ENCODE results near the gene GALNT9.
"Not testable (repeated sequence)": the region's sequence is repeated elsewhere in the genome, so short reads cannot be mapped to it uniquely, and the experiment has no call there.

The GALNT9 gene

GRCh38 chr12:132329036-132329719 lies at the start of gene GALNT9:
Gene GALNT9, minus strand, starts transcription at chr12:132329589. Its CDS starts 386 bp downstream, at chr12:132329203.
- DNase-seq: no peak

- DNase-seq: not testable (repeated sequence)
Observed at GRCh38 chr12:132379057-132379456, 49.7 kb upstream of the GALNT9 start.

DNA sequence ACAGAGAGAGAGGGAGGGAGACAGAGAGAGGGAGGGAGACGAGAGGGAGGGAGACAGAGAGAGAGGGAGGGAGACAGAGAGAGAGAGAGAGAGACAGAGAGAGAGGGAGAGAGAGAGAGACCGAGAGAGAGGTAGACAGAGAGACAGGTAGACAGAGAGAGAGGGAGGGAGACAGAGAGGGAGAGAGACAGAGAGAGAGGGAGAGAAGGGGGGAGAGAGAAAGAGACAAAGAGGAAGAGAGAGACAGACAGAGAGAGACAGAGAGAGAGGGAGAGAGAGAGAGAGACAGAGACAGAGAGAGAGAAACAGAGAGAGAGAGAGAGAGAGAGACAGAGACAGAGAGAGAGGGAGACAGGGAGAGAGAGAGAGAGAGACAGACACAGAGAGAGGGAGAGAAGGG lies 47.8 kb upstream of the GALNT9 start:
- DNase-seq: no peak

GRCh38 chr12:132376464-132376830 lies 47.1 kb upstream of the GALNT9 start:
- DNase-seq: no peak

DNA sequence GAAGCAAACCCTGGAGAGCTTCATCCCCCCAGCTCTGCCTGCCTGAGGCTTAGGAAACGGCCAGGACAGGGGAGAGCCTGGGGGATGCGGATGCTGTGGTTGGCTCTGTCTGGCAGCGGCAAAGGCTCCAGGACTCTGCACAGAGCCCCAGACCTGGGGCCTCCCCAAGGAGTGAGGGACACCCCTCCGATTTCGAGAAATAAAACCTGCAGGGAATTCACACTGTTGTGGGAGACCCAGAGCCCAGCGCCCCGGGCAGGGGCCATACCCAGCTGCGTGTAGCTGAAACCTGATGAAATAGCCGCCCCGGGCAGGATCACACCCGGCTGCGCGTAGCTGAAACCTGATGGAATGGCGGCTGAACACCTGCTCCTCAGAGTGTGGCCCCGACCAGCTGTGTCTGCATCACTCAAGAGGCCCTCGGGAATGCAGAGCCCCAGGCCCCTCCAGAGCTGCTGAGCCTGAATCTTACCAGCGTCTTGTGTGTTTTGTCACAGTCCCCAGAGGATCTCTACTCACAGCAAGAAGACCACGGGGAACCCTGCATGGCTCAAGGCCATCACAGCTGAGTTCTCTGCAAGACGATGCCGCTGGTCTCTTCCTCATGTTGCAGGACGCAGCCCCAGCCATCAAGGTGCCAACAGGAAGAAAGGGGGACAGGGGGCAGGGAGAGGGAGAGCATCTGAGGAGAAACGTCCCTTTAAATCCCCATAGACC lies 46.5 kb upstream of the GALNT9 start:
- no peak for DNase-seq

DNA sequence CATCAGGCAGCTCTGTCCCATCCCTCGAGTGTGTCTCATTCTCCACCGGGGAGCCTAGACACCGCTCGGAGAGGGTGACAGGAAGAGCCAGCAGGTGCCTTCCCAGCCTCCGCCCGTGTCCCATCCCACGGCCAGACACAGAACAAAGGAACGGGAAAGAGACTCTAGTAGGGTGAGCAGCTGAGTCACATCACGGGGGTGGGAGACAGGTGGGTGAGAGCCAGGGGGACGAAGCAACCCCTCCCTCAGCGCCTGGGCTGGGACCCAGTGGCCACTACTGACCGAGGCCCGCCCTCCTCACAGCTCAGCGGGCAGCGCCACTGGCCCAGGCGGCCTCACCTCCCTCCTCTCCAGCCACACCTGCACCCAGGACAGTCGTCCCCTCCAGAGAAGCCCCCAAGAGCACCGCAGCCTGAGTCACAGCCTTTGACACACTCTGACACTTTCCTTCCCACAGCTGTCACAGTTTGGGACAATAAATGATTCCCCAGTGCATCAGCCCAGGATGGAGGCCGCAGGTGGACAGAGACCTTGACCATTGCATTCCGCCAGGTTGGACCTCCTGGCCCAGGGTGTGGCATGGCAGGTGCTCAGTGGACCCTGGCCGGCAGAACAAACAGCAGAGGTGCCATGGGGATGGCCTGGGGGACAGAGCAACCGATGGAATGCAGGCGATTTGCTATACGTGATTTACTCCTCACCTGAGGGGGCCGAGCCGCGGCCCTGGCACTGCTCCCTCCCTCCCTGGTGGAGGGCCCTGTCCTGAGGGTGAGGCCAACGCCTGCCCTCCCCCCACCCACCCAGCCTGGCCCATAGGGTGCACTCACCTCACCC lies 45.4 kb upstream of the GALNT9 start:
- no peak for DNase-seq

DNA sequence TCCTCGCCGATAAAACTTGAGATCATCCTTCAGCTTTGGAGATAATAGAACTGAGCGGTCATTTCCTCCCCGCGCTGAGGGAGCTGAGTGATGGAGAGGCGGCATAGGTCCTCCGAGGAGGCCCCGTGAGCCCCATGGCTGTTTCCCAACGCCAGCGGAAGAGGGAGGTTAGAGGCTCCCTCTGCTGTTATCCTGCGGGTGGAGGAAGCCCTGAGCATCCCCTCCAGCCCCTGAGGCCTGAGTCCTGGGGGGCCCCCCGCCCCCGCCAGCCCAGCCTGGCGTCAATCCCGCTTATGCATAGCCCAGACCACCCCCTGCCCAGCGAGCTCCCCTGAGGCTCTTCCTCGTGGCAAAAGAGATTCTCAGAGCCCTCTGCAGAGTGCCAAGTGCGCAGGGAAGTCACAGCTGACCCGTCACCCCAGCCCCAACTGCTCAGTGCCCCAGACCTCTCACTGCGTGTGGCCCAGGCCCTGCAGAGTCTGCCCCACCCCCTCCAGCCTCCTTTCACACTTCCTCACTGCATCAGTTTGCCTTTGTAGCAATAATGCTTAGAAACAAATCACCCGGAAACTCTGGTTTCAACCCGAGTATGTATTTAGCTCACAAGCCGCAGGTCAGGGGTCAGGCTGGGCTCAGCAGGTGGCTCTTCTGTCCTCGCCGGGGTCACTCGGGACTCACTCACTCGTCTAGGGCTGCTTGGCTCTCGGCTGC lies 44.7 kb upstream of the GALNT9 start:
- no peak for DNase-seq

DNA sequence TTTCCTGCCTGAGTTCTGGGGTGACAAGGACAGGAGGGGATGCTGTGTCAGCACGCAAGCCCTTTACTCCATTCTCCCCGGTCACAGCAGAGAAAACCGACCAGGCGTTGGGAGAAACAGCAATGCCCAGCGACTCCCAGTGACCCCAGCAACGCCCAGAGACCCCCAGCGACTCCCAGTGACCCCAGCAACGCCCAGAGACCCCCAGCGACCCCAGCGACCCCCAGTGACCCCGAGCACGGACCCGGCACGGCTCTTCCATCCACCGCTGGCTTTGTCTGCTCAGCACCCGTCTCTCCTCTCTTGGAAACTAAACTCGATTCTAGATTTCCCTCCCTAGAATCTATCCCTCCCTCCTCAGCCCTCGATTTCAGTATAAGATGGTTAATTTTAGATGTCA lies 38.5 kb upstream of the GALNT9 start:
- DNase-seq: no peak

- DNase-seq: no peak
Observed at GRCh38 chr12:132367071-132367851, 37.9 kb upstream of the GALNT9 start.

DNA sequence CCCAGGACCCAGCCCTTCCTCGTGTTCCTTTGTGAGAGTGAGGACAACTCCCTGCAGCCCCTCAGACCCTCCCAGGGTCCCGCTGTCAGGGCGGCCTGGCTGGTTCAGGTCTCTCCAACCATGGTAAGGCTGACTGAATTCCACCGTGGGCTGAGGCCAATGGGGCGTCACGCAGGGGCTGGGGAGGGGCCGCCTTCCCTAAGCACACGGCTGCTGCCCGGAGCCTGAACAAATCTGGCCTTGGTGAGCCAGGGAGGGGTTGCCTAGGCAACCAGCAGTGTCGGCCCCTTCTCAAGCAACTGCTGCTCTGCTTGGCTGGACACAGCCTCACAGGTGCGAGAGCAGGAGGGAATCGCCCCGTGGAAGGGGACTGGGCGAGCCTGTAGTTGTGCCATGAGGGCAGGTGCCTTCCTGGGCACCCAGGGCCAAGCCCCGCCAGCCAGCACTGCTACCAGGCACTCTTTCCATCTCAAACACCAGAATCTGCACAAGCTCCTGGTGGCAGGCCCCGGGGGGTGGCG lies 37.0 kb upstream of the GALNT9 start:
- DNase-seq: no peak

DNA sequence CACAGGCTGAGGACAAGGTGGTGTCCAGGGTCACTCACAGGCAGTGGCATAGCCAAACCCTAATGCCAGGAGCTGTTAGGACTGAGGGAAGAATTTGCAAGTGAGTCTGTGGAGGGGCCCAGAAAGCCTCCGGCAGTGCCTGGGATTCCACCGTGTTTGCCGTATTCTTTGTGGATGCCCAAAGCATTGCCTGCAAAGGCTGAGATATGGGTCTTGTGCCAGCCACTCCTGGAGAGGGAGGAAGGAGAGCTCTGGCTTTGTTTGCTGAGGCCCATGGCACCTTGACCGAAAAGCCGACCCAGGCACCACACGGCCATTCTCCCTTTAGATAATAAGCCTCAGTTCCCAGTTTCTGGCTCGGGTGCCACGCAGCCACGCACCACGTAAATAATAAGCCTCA lies 35.8 kb upstream of the GALNT9 start:
- no peak for DNase-seq

- DNase-seq: no peak
Observed at GRCh38 chr12:132364348-132364902, 35.0 kb upstream of the GALNT9 start.

GRCh38 chr12:132363661-132364347 lies 34.4 kb upstream of the GALNT9 start:
- no peak for DNase-seq

DNA sequence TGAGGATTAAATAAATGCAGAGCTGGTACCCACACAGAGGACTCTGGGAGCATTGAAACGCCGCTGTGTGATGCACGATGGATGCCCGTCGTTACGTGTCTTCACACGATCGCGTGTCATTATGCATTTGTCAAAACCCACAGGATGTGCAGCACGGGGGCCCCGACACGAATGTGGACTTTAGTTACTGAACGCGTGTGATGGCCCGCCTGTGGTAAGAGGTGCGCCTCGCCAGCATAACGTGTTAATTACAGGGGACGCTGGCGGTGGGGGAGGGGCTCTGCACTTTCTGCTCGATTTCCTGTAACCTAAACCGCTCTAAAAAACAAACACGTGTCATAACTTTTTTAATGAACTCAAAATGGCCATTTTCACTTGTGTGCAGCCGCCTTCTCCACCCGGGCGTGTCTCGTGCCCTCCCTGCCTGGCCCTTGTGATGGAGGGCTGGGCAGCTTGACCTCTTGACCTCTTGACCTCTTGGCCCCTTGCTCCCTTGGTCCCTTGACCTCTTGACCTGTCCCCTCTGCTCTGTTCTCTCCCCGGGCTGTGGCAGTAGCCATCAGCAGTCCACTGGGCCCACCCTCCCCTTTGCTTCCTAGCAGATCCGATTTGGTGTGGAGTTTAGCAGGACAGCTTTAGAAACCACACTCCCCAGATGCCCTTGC lies 33.7 kb upstream of the GALNT9 start:
- DNase-seq: no peak

- peak; percentile 8 for DNase-seq
Observed at GRCh38 chr12:132360906-132361777, 31.8 kb upstream of the GALNT9 start.

DNA sequence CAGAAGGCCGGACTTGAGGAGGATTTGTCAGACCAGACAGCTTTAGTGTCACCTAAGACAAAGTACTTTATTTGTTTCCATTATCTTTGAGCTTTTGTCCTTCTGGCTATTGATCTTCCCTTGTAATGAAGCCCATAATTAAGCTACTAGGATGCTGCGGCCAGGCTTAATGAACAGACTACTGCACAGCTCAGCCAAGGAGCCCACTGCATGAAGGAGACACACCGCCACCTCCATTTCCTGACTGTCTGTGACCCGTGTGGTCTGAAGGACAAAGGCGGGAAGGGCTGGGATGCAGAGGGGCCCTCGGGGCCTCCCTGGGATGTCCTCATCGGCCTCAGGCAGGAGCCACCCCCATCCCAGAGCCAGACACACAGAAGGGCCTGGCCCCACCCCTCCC lies 31.0 kb upstream of the GALNT9 start:
- peak; percentile 1 for DNase-seq

GRCh38 chr12:132359971-132360370 lies 30.6 kb upstream of the GALNT9 start:
- peak; percentile 7 for DNase-seq

- DNase-seq: peak; percentile 7
Observed at GRCh38 chr12:132359551-132359950, 30.2 kb upstream of the GALNT9 start.
